ENCODE data around the gene RPL10A.
"Not testable (repeated sequence)": the region's sequence is repeated elsewhere in the genome, so short reads cannot be mapped to it uniquely, and the experiment has no call there.

The RPL10A gene

GRCh38 chr6:35436071-35436857 lies 31.9 kb upstream of the RPL10A start:
- H4K20me1 ChIP-seq (ENCODE audit: insufficient read depth, low read length, poor library complexity, severe bottlenecking), result no peaks in the 10 kb centered on the region
- no peak overlapping the region for H2AFZ ChIP-seq (ENCODE audit: low read length)
- H3K79me2 ChIP-seq (ENCODE audit: insufficient read depth, low read length), result no peaks in the 10 kb centered on the region
- H3K4me2 ChIP-seq (ENCODE audit: low read depth, low read length, poor library complexity, severe bottlenecking), result no peak overlapping the region
- no peaks in the 10 kb centered on the region for H3F3A ChIP-seq (ENCODE audit: low read depth)
- no peak for TF ChIP-seq EZH2phosphoT487 (IDR thresholded peaks at IDR 0.05; ENCODE audit: borderline replicate concordance)
- no peak for TF ChIP-seq CTCF (conservative IDR thresholded peaks at IDR 0.05; ENCODE audit: low read length)
- H3K4me1 ChIP-seq (ENCODE audit: insufficient read depth, low read length, poor library complexity, severe bottlenecking), result no peaks in the 10 kb centered on the region
- H3K9ac ChIP-seq (ENCODE audit: low read depth, low read length, poor library complexity, severe bottlenecking), result no peak overlapping the region
- no peaks in the 10 kb centered on the region for H3K27me3 ChIP-seq (ENCODE audit: insufficient read depth, low read length, poor library complexity, severe bottlenecking)
- no peaks in the 10 kb centered on the region for H3K9me3 ChIP-seq (ENCODE audit: insufficient read depth, low read depth, low read length)
- H3K9me2 ChIP-seq (replicated peaks; ENCODE audit: low read depth, low read length), result no peaks in the 10 kb centered on the region
- no peaks in the 10 kb centered on the region for H3K36me3 ChIP-seq (ENCODE audit: insufficient read depth, low read length)
- no peak overlapping the region for H3K4me3 ChIP-seq (ENCODE audit: low read length, poor library complexity, severe bottlenecking)

DNA sequence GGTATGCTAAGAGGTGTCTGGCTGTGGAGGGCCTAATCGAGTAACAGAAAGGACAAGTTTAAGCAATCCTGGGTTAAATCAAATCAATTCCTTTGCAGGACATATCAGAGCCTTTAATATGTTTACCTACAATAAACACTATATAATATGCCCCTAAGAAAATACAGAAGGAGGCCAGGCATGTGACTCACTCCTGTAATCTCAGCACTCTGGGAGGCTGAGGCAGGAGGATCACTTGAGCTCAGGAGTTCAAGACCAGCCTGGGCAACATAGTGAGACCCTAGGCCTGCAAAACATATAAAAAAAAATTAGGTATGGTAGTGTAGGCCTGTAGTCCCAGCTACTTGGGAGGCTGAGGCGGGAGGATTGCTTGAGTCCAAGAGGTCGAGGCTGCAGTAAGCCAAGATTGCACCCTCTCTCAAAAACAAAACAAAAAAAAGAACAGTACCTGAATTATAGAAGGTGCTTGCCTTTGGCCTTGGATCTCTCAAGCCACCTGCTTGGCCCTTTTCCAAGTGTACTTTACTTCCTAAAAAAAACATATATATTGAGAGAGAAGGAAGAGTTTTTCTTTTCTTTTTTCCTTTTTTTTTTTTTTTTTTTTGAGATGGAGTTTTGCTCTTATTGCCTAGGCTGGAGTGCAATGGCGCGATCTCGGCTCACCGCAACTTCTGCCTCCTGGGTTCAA lies 29.7 kb upstream of the RPL10A start:
- H3K79me2 ChIP-seq (ENCODE audit: insufficient read depth, low read length); H3K4me3 ChIP-seq (ENCODE audit: low read length, poor library complexity, severe bottlenecking); H3F3A ChIP-seq (ENCODE audit: low read depth); H3K4me1 ChIP-seq (ENCODE audit: insufficient read depth, low read length, poor library complexity, severe bottlenecking); H3K4me2 ChIP-seq (ENCODE audit: low read depth, low read length, poor library complexity, severe bottlenecking); H3K9ac ChIP-seq (ENCODE audit: low read depth, low read length, poor library complexity, severe bottlenecking); H4K20me1 ChIP-seq (ENCODE audit: insufficient read depth, low read length, poor library complexity, severe bottlenecking); H3K9me2 ChIP-seq (replicated peaks; ENCODE audit: low read depth, low read length); H3K27me3 ChIP-seq (ENCODE audit: insufficient read depth, low read length, poor library complexity, severe bottlenecking); H3K9me3 ChIP-seq (ENCODE audit: insufficient read depth, low read depth, low read length); H3K36me3 ChIP-seq (ENCODE audit: insufficient read depth, low read length); H2AFZ ChIP-seq (ENCODE audit: low read length): not testable (repeated sequence)

GRCh38 chr6:35439308-35439707 lies 28.9 kb upstream of the RPL10A start:
- H4K20me1 ChIP-seq (ENCODE audit: insufficient read depth, low read length, poor library complexity, severe bottlenecking), result no peaks in the 10 kb centered on the region
- no peaks in the 10 kb centered on the region for H3F3A ChIP-seq (ENCODE audit: low read depth)
- no peaks in the 10 kb centered on the region for H3K9me3 ChIP-seq (ENCODE audit: insufficient read depth, low read depth, low read length)
- H3K79me2 ChIP-seq (ENCODE audit: insufficient read depth, low read length), result no peaks in the 10 kb centered on the region
- H3K9me2 ChIP-seq (replicated peaks; ENCODE audit: low read depth, low read length), result no peaks in the 10 kb centered on the region
- H3K4me3 ChIP-seq (ENCODE audit: low read length, poor library complexity, severe bottlenecking), result no peak overlapping the region
- no peak overlapping the region for H3K9ac ChIP-seq (ENCODE audit: low read depth, low read length, poor library complexity, severe bottlenecking)
- TF ChIP-seq EZH2phosphoT487 (IDR thresholded peaks at IDR 0.05; ENCODE audit: borderline replicate concordance), result no peak
- no peak for TF ChIP-seq CTCF (conservative IDR thresholded peaks at IDR 0.05; ENCODE audit: low read length)
- H2AFZ ChIP-seq (ENCODE audit: low read length), result no peak overlapping the region
- no peaks in the 10 kb centered on the region for H3K27me3 ChIP-seq (ENCODE audit: insufficient read depth, low read length, poor library complexity, severe bottlenecking)
- H3K4me1 ChIP-seq (ENCODE audit: insufficient read depth, low read length, poor library complexity, severe bottlenecking), result no peaks in the 10 kb centered on the region
- H3K4me2 ChIP-seq (ENCODE audit: low read depth, low read length, poor library complexity, severe bottlenecking), result no peak overlapping the region
- no peaks in the 10 kb centered on the region for H3K36me3 ChIP-seq (ENCODE audit: insufficient read depth, low read length)
